ENCODE results near the gene CAPN13.

DNA sequence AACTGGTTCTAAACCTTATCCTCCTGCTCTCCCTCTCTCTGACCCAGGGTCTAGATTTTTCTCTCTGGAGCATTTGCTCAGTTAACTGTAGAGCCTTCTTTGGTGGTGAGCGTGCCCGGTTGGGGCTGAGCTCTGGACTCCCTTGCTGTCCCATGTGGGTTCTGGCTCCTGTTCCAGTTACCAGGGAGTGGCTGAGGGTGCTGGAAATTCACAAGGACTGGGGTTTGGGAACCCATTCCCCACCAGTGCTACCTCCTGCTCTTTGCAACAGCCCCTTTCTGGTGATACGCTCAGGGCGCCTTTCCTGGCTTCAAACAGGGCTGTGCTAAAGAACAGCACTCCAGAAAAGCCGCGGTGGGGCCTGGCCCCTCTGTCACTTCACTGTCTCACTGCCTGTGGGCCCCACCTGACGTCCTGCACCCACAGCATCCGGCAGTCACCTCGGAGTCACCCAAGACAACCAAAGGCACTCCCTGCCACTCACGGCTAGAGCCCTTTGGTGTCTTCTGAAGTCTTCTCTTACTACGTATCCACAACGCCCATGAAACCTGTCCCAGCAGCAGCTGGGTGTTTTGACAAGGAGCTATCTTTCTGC lies 41.3 kb downstream of the CAPN13 start:
- TF ChIP-seq, protein P1, sequence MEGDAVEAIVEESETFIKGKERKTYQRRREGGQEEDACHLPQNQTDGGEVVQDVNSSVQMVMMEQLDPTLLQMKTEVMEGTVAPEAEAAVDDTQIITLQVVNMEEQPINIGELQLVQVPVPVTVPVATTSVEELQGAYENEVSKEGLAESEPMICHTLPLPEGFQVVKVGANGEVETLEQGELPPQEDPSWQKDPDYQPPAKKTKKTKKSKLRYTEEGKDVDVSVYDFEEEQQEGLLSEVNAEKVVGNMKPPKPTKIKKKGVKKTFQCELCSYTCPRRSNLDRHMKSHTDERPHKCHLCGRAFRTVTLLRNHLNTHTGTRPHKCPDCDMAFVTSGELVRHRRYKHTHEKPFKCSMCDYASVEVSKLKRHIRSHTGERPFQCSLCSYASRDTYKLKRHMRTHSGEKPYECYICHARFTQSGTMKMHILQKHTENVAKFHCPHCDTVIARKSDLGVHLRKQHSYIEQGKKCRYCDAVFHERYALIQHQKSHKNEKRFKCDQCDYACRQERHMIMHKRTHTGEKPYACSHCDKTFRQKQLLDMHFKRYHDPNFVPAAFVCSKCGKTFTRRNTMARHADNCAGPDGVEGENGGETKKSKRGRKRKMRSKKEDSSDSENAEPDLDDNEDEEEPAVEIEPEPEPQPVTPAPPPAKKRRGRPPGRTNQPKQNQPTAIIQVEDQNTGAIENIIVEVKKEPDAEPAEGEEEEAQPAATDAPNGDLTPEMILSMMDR (IDR thresholded peaks at IDR 0.05), result no peak
- TF ChIP-seq POLR2A (IDR thresholded peaks at IDR 0.05), result no peak

Measured in Peyer's patch (tissue), 4 donors.